Breast epithelium (tissue), 3 donors: Measurements from ENCODE around the gene CYSTM1.

ENCODE experiments used
- POLR2A ChIP-seq: fragments of 450-650 bp; IDR thresholded peaks from one replicate; pipeline ENCODE4 v1.6.1; 2016; ENCODE audit warnings: antibody characterized with exemption, mild to moderate bottlenecking, moderate library complexity
- POLR2AphosphoS5 ChIP-seq, 3 donors: sonication (generic); formaldehyde crosslinking; IDR thresholded peaks; one replicate each; pipeline ENCODE4 v1.6.1; 2017; ENCODE audit warnings: antibody characterized with exemption in 3 of 3
- TF ChIP-seq, protein P1 (sequence below), 3 donors: fragments of 450-650 bp; IDR thresholded peaks; one replicate each; pipeline ENCODE4 v1.5.1; 2016 to 2017; ENCODE audit warnings: antibody characterized with exemption in 3 of 3, mild to moderate bottlenecking in 3 of 3, moderate library complexity in 3 of 3

- TF ChIP-seq, protein P1, sequence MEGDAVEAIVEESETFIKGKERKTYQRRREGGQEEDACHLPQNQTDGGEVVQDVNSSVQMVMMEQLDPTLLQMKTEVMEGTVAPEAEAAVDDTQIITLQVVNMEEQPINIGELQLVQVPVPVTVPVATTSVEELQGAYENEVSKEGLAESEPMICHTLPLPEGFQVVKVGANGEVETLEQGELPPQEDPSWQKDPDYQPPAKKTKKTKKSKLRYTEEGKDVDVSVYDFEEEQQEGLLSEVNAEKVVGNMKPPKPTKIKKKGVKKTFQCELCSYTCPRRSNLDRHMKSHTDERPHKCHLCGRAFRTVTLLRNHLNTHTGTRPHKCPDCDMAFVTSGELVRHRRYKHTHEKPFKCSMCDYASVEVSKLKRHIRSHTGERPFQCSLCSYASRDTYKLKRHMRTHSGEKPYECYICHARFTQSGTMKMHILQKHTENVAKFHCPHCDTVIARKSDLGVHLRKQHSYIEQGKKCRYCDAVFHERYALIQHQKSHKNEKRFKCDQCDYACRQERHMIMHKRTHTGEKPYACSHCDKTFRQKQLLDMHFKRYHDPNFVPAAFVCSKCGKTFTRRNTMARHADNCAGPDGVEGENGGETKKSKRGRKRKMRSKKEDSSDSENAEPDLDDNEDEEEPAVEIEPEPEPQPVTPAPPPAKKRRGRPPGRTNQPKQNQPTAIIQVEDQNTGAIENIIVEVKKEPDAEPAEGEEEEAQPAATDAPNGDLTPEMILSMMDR (IDR thresholded peaks at IDR 0.05) = no peak
- no peak for TF ChIP-seq POLR2AphosphoS5 (IDR thresholded peaks at IDR 0.05)
- TF ChIP-seq POLR2A = no peak
Measured at GRCh38 chr5:140270008-140270407, 95.0 kb downstream of the CYSTM1 start.
